Suprapubic skin (tissue), 4 donors: ENCODE results near the gene TFPI2.

ENCODE experiments used
- CTCF ChIP-seq, 2 donors: fragments of 200-600 bp in 1 of 2; fragments of 450-650 bp in 1 of 2; sonication (generic) in 1 of 2; IDR thresholded peaks; one replicate each; pipeline ENCODE4 v1.5.1; 2016 to 2019; ENCODE audit warnings: antibody characterized with exemption in 2 of 2, mild to moderate bottlenecking in 1 of 2, moderate library complexity in 1 of 2
- POLR2A ChIP-seq, 2 donors: fragments of 450-650 bp; IDR thresholded peaks; one replicate each; pipeline ENCODE4 v1.6.1; 2017; ENCODE audit warnings: antibody characterized with exemption in 2 of 2, mild to moderate bottlenecking in 2 of 2, moderate library complexity in 2 of 2
- POLR2AphosphoS5 ChIP-seq, 3 donors: sonication (generic); formaldehyde crosslinking; IDR thresholded peaks; one replicate each; pipeline ENCODE4 v1.6.1; 2017; ENCODE audit warnings: antibody characterized with exemption in 3 of 3

- TF ChIP-seq POLR2A (IDR thresholded peaks at IDR 0.05) (no peak), CTCF (IDR thresholded peaks at IDR 0.05) (no peak), POLR2AphosphoS5 (IDR thresholded peaks at IDR 0.05) (no peak)
Measured at GRCh38 chr7:93836116-93836515, 54.4 kb downstream of the TFPI2 start.
